GM12873 (cell line): ENCODE results near the gene JMJD6.

ENCODE experiments used
- CTCF ChIP-seq: IDR thresholded peaks from 2 replicates; pipeline ENCODE4 v1.5.1; 2012; ENCODE audit warnings: low read depth, mild to moderate bottlenecking, moderate library complexity, low read length, control low read depth; ENCODE audit not compliant: insufficient read depth; ENCODE audit errors: missing control alignments

Gene JMJD6

GRCh38 chr17:76738468-76738850, 12.1 kb upstream of the JMJD6 start:
- TF ChIP-seq CTCF, result no peak

GRCh38 chr17:76737676-76738467, 11.5 kb upstream of the JMJD6 start, which contains the start of gene MFSD11:
MFSD11 (plus strand) TSS chr17:76738119; CDS start chr17:76738353, 234 bp downstream.
- TF ChIP-seq CTCF, result no peak

- no peak for TF ChIP-seq CTCF
Measured at GRCh38 chr17:76737082-76737675, 10.8 kb upstream of the JMJD6 start, which contains the start of gene SRSF2. SRSF2 (minus strand) TSS chr17:76737331; CDS start chr17:76737160, 171 bp downstream.

GRCh38 chr17:76736349-76737081, 10.1 kb upstream of the JMJD6 start:
- TF ChIP-seq CTCF, result peak; percentile 2

GRCh38 chr17:76735586-76736348, 9.4 kb upstream of the JMJD6 start:
- TF ChIP-seq CTCF, result no peak

- no peak for TF ChIP-seq CTCF
Measured at GRCh38 chr17:76735006-76735405, 8.6 kb upstream of the JMJD6 start.
